Neural progenitor cell (in vitro differentiated cells): ENCODE results near the gene ALDH3A1. TPM values are rescaled to one million over a fixed set of nuclear protein-coding genes. Genes with fewer than 3 reads are reported as not detected.

Source experiments
- DNase-seq: peaks from one replicate; pipeline ENCODE4 v3.0.0-alpha.2; 2016; ENCODE audit warnings: low spot score
- H2AFZ ChIP-seq: fragments of 200-600 bp; sonication (generic); replicated peaks from 2 replicates; pipeline ENCODE4 v1.6.1; 2016; ENCODE audit warnings: antibody characterized with exemption
- H3F3A ChIP-seq: fragments of 200-600 bp; sonication (generic); 2 replicates; pipeline ENCODE4 v1.6.1; 2016; ENCODE audit warnings: antibody characterized with exemption, low read depth
- H3K27ac ChIP-seq: fragments of 200-600 bp; sonication (generic); 2 replicates; pipeline ENCODE4 v1.5.1; 2016; ENCODE audit warnings: mild to moderate bottlenecking
- H3K27me3 ChIP-seq: fragments of 200-600 bp; sonication (generic); 2 replicates; pipeline ENCODE4 v1.6.1; 2016; ENCODE audit warnings: mild to moderate bottlenecking, moderate library complexity
- H3K36me3 ChIP-seq: fragments of 200-600 bp; sonication (generic); 2 replicates; pipeline ENCODE4 v1.5.1; 2016
- H3K4me1 ChIP-seq: fragments of 200-600 bp; sonication (generic); 2 replicates; pipeline ENCODE4 v1.6.1; 2016; ENCODE audit warnings: mixed run types
- H3K4me2 ChIP-seq: fragments of 200-600 bp; sonication (generic); 2 replicates; pipeline ENCODE4 v1.6.1; 2016
- H3K4me3 ChIP-seq: fragments of 200-600 bp; sonication (generic); 2 replicates; pipeline ENCODE4 v1.5.1; 2016
- H3K79me2 ChIP-seq: fragments of 200-600 bp; sonication (generic); 2 replicates; pipeline ENCODE4 v1.6.1; 2016; ENCODE audit warnings: low read depth
- H3K9ac ChIP-seq: fragments of 200-600 bp; sonication (generic); 2 replicates; pipeline ENCODE4 v1.6.1; 2016
- H3K9me3 ChIP-seq: fragments of 200-600 bp; sonication (generic); 2 replicates; pipeline ENCODE4 v1.5.1; 2016; ENCODE audit warnings: low read depth
- H4K20me1 ChIP-seq: fragments of 200-600 bp; sonication (generic); 2 replicates; pipeline ENCODE4 v1.6.1; 2016; ENCODE audit warnings: low read depth
- H3K27ac Mint-ChIP-seq: 3 replicates; pipeline ENCODE4 v1.8.0; 2021; ENCODE audit warnings: mixed read lengths
- H3K27me3 Mint-ChIP-seq: 2 replicates; pipeline ENCODE4 v1.8.0; 2022; ENCODE audit warnings: low read depth, mild to moderate bottlenecking, inconsistent platforms, moderate library complexity, mixed read lengths; ENCODE audit not compliant: insufficient read depth
- H3K36me3 Mint-ChIP-seq: 3 replicates; pipeline ENCODE4 v1.8.0; 2021; ENCODE audit warnings: mixed read lengths
- H3K4me1 Mint-ChIP-seq: 3 replicates; pipeline ENCODE4 v1.8.0; 2021; ENCODE audit warnings: mixed read lengths
- H3K4me3 Mint-ChIP-seq: 3 replicates; pipeline ENCODE4 v1.8.0; 2021; ENCODE audit warnings: mild to moderate bottlenecking, moderate library complexity, mixed read lengths
- H3K9me3 Mint-ChIP-seq: 3 replicates; pipeline ENCODE4 v1.8.0; 2020; ENCODE audit warnings: mixed read lengths
- CTCF ChIP-seq: fragments of 200-600 bp; sonication (generic); IDR thresholded peaks from 2 replicates; pipeline ENCODE4 v1.5.1; 2017; ENCODE audit warnings: antibody characterized with exemption, mild to moderate bottlenecking
- EZH2 ChIP-seq: fragments of 200-600 bp; sonication (generic); IDR thresholded peaks from 2 replicates; pipeline ENCODE4 v1.6.1; 2017; ENCODE audit warnings: antibody characterized with exemption, mild to moderate bottlenecking, moderate library complexity
- EZH2phosphoT487 ChIP-seq: fragments of 200-600 bp; sonication (generic); IDR thresholded peaks from 2 replicates; pipeline ENCODE4 v1.6.1; 2017; ENCODE audit warnings: antibody characterized with exemption
- total RNA-seq: library from RNA; depleted of rRNA; stranded (reverse); fragments of >200 nt; gene quantifications from 2 replicates; pipeline ENCODE4 v1.2.3, GENCODE V29; 2015; ENCODE audit warnings: low replicate concordance

Gene ALDH3A1
- total RNA-seq = 1.4 TPM in 1 of 2 replicates, not detected in the other

- Histone ChIP-seq H3K4me1 (peaks cover 11% of the 10 kb centered on the region), H3F3A (peaks cover 13% of the 10 kb centered on the region), H3K9me3 (no peaks in the 10 kb centered on the region), H3K4me3 (no peak within 1 kb of the TSS), H3K4me2 (no peak within 1 kb of the TSS), H4K20me1 (no peaks in the 10 kb centered on the region), H3K36me3 (no peaks in the 10 kb centered on the region), H3K27ac (no peak within 1 kb of the TSS), H3K79me2 (no peaks in the 10 kb centered on the region), H3K27me3 (peaks cover 5% of the 10 kb centered on the region), H3K9ac (no peak within 1 kb of the TSS), H2AFZ (no peak within 1 kb of the TSS)
- H3K36me3 Mint-ChIP-seq = no peaks in the 10 kb centered on the region
- peaks cover 16% of the 10 kb centered on the region for H3K27me3 Mint-ChIP-seq
- peaks cover 3% of the 10 kb centered on the region for H3K9me3 Mint-ChIP-seq
- DNase-seq = peak; percentile 22
- H3K27ac Mint-ChIP-seq = no peak within 1 kb of the TSS
- no peak within 1 kb of the TSS for H3K4me3 Mint-ChIP-seq
- H3K4me1 Mint-ChIP-seq = peaks cover 9% of the 10 kb centered on the region
- TF ChIP-seq CTCF = no peak
- no peak for TF ChIP-seq EZH2
- no peak for TF ChIP-seq EZH2phosphoT487
These were observed at the start of gene ALDH3A1 for GRCh38 chr17:19747829-19748806. Gene ALDH3A1, minus strand, starts transcription at chr17:19748298. Its CDS starts 3,169 bp downstream, at chr17:19745129.

- Mint-ChIP-seq H3K27ac (no peak overlapping the region), H3K9me3 (peaks cover 22% of the 10 kb centered on the region), H3K4me1 (peaks cover 4% of the 10 kb centered on the region), H3K36me3 (peaks cover 76% of the 10 kb centered on the region), H3K4me3 (no peak overlapping the region), H3K27me3 (peaks cover 4% of the 10 kb centered on the region)
- H3K9ac ChIP-seq = no peak overlapping the region
- no peak overlapping the region for H3K4me3 ChIP-seq
- no peak overlapping the region for H3K4me2 ChIP-seq
- no peaks in the 10 kb centered on the region for H3F3A ChIP-seq
- no peak for DNase-seq
- no peaks in the 10 kb centered on the region for H4K20me1 ChIP-seq
- no peaks in the 10 kb centered on the region for H3K79me2 ChIP-seq
- H2AFZ ChIP-seq = no peak overlapping the region
- H3K4me1 ChIP-seq = no peaks in the 10 kb centered on the region
- no peak overlapping the region for H3K27ac ChIP-seq
- H3K36me3 ChIP-seq = peaks cover 34% of the 10 kb centered on the region
- no peaks in the 10 kb centered on the region for H3K27me3 ChIP-seq
- TF ChIP-seq EZH2 (no peak), EZH2phosphoT487 (no peak)
- peaks cover 6% of the 10 kb centered on the region for H3K9me3 ChIP-seq
These were observed 48.4 kb upstream of the ALDH3A1 start for GRCh38 chr17:19796457-19796856.

- peaks cover 76% of the 10 kb centered on the region for H3K36me3 Mint-ChIP-seq
- peaks cover 30% of the 10 kb centered on the region for H3K36me3 ChIP-seq
- H3K9ac ChIP-seq = no peak overlapping the region
These were observed 43.9 kb upstream of the ALDH3A1 start for GRCh38 chr17:19791918-19792550.

More at GRCh38 chr17:19791918-19792550, 43.9 kb upstream of the ALDH3A1 start:
- Mint-ChIP-seq H3K27ac (no peak overlapping the region), H3K4me3 (no peak overlapping the region), H3K4me1 (peaks cover 14% of the 10 kb centered on the region), H3K27me3 (peaks cover 4% of the 10 kb centered on the region), H3K9me3 (peaks cover 20% of the 10 kb centered on the region)
- no peak overlapping the region for H3K4me3 ChIP-seq
- TF ChIP-seq CTCF (no peak), EZH2 (no peak), EZH2phosphoT487 (no peak)
- H3K27me3 ChIP-seq = no peaks in the 10 kb centered on the region
- H3K4me2 ChIP-seq = no peak overlapping the region
- H3K27ac ChIP-seq = no peak overlapping the region
- no peaks in the 10 kb centered on the region for H4K20me1 ChIP-seq
- peaks cover 6% of the 10 kb centered on the region for H3K9me3 ChIP-seq
- DNase-seq = no peak
- H3F3A ChIP-seq = no peaks in the 10 kb centered on the region
- no peaks in the 10 kb centered on the region for H3K79me2 ChIP-seq
- H3K4me1 ChIP-seq = no peaks in the 10 kb centered on the region
- no peak overlapping the region for H2AFZ ChIP-seq
